NOMO-1 treated with DMSO at 0.1 percent for 48 hours (cell line): ENCODE results near the gene GZMM.

Experiments
- DNase-seq: peaks from one replicate; lab custom pipeline; 2025; ENCODE audit not compliant: unreplicated experiment; lab: John Stamatoyannopoulos, UW

GZMM gene

DNA sequence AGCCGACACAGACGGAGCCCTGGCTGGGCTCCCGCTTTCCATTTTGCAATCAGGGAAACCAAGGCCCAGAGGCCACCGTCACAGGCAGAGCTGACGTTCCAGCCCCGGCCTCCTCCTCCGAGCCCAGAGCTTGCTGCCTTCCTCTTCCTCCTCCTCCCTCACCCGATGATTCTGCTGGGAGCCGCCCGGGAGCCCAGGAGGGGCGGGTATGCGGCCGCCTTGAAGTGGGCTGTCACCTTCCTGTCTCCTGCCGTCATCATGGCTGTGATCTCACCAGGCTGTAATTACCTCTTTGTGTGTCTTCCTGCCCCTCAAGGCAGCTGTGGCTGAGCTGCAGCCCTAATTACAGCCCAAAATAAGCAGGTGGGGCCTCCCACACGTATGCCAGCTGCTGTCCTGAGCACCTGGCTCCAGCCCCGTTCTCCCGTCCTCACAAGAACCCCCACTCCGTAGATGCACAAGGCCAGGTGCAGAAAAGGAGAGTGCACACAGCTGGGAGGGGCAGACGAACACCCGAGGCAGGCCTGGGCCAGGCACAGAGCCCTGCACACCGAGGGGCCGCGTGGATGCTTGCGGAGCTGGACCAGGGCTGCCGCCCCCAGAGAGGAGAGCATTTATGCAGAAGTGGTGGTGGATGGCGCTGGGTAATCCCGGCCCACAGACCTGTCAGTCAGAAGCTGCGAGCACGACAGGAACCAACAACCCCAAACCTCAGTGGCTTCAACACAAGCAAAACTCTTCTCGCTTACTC lies 32.6 kb upstream of the GZMM start:
- DNase-seq, result peak; percentile 77

GRCh38 chr19:512547-513365 lies 31.1 kb upstream of the GZMM start:
- no peak for DNase-seq

DNA sequence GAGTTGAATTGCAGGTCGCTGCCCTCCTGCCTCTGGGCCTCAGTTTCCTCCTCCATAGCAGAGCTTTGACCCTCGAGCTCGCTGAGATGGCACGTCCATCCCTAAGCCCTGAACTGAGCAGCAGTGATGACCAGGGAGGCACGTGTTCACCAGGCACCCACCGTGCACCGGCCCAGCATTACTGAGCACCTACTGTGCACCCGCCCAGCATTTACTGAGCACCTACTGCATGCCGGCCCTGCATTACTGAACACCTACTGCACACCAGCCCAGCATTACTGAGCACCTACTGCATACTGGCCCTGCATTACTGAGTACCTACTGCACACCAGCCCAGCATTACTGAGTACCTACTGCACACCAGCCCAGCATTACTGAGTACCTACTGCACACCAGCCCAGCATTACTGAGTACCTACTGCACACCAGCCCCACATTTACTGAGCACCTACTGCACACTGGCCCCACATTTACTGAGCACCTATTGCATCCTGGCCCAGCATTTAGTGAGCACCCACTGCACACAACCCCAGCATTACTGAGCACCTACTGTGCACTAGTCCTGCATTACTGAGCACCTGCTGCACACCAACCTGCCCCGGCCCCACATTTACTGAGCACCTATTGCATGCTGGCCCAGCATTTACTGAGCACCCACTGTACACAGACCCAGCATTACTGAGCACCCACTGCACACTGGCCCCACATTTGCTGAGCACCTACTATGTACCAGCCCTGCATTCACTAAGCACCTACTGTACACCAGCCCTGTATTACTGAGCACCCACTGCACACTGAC lies 30.3 kb upstream of the GZMM start:
- no peak for DNase-seq

DNA sequence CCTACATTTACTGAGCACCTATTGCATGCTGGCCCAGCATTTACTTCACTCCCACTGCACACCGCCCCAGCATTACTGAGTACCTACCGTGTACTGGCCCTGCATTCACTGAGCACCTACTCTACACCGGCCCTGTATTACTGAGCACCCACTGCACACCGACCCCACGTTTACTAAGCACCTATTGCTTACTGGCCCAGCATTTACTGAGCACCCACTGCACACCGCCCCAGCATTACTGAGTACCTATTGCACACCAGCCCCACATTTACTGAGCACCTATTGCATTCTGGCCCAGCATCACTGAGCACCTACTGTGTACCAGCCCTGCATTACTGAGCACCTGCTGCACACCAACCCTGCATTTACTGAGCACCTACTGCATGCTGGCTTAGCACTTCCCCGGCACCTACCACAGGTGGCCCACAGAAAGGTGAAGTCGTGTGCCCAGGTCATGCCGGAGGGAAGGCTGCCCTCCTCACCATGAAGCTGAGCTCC lies 29.6 kb upstream of the GZMM start:
- no peak for DNase-seq

DNA sequence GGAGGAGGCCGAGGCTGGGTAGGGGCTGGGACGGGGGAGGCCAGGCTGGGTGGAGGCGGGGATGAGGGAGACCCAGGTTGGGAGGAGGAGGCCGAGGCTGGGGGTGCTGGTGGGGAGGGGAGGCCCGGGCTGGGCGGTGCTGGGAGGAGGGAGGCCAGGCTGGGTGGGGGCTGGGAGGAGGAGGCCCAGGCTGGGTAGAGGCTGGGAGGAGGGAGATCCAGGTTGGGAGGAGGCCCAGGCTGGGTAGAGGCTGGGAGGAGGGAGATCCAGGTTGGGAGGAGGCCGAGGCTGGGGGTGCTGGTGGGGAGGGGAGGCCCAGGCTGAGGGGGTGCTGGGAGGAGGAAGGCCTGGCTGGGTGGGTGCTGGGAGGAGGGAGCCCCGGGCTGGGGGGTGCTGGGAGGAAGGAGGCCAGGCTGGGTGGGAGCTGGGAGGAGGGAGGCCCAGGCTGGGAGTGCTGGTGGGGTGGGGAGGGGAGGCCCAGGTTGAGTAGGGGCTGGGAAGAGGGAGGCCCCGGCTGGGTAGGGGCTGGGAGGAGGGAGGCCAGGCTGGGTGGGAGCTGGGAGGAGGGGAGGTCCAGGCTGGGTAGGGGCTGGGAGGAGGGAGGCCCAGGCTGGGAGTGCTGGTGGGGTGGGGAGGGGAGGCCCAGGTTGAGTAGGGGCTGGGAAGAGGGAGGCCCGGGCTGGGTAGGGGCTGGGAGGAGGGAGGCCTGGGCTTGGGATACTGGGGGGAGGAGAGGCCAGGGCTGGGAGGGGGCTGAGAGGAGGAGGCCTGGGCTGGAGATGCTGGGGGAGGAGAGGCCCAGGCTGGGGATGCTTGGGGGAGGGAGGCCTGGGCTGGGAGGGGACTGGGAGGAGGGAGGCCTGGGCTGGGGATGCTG lies 25.9 kb upstream of the GZMM start:
- DNase-seq, result no peak

DNA sequence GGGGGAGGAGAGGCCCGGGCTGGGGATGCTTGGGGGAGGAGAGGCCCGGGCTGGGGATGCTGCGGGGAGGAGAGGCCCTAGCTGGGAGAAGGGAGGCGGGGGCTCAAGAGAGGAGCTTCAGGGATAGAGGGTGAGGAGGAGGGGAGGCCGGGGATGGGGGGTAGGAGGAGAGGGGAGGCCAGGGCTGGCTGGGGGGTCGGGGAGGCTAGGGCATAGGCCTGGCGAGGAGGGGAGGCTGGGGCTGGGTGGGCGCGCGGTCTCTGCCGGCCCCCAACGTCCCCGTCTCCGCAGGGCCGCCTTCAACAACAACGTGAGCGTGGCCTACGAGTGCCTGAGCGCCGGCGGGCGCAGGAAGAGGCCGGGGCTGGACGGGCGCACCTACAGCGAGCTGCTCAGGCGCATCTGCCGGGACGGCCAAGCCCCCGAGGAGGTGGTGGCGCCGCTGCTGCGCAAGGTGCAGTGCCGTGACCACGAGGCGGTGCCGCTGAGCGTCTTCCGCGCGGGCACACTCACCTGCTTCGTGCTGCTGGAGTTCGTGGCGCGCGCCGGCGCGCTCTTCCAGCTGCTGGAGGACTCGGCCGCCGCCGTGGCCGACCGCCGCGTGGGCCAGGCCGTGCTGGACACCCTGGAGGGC lies 25.1 kb upstream of the GZMM start:
- DNase-seq, result no peak

GRCh38 chr19:519449-519865 lies 24.4 kb upstream of the GZMM start:
- DNase-seq, result no peak

DNA sequence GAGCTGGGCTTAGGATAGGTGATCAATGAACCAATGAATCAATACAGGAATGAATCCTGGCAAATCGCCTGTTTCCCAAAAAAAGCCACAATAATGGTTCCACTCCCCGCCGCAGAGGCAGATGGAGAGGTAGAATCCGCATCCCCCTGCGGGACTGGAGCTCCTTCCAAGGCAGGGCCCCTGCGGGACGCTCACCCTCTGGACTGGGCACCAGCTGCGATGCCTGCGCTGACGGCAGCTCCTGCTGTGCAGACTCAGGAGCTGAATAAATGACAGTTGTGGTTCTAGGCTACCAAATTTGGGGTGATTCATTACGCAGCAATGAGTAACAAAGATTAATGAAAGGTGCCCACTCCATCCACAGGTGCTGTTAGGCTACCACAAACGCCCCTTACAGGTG lies 21.1 kb upstream of the GZMM start:
- no peak for DNase-seq

DNA sequence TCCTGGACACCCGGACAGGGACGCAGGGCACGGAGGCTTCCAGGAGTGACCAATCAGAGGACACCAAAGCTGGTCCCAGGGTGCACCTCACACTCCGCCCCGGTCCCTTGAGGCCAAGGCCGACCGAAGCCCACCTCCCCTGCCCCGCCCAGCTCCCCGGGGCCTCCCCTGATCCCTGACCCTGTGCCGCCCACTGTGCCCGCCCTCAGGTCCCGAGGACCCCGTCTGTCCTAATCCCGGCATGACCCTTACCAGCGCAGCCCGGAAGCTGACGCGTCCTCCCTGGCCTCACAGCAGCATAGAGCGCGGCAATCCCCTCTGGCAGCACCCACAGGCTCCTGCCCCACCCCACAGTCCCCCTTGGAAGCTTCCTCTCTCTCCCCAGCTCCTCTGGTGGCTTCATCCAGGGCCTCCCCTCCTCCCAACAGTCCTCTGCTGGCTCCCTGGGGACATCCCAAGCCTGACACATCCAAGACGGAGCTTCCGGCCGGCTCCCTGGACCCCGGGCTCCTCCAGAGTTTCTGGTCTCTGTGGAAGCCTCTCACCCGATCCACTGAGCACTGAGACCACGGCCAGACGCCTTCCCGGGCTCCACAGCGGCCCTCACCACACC lies 19.7 kb upstream of the GZMM start:
- DNase-seq, result no peak

DNA sequence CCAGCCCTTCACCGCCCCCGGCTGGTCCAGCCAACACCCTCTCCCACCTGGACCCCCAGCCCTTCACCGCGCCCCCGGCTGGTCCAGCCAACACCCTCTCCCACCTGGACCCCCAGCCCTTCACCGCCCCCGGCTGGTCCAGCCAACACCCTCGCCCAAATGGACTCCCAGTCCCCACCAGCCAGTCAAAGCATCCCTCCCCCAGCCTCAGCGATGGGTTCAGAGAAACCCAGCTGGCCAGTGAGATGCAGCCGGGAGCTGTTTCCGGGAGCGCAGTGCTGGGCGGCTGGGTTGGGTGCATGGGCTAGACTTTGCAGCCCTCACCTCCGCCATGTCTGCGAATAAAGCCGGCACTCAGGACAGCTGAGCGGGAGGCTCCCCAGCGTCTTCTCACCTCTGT lies 18.8 kb upstream of the GZMM start:
- no peak for DNase-seq

GRCh38 chr19:525857-526419 lies 17.9 kb upstream of the GZMM start:
- DNase-seq, result no peak

DNA sequence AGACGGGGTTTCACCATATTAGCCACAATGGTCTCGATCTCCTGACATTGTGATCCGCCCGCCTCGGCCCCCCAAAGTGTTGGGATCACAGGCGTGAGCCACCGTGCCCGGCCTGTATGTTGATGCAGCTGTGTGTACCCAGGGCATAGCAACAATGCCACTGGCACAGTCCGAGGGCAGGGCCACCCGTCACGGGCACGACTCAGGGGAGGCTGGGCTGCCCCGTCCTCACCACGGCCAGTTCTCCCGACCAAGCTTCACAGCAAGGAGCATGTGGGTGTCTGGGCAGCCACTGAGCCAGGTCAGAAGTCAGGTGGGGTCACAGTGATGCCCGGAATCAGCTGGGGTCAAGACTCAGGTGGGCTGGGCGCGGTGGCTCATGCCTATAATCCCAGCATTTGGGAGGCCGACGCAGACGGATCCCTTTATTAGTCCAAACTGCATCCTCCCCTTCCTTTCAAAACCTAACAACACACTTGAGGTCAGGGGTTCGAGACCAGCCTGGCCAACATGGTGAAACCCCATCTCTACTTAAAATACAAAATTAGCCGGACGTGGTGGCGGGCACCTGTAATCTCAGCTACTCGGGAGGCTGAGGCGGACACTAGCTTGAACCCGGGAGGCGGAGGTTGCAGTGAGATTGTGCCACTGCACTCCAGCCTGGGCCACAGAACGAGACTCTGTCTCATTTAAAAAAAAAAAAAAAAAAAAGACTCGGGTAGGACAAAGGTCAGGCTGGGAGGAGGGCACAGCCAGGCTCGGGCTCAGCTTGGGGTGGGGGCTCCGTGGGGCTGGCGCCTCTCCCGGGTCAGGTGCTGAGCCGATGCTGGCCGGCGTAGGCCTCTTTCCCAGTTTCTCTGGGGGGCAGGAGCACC lies 13.5 kb upstream of the GZMM start:
- DNase-seq, result no peak

GRCh38 chr19:531009-531752 lies 12.7 kb upstream of the GZMM start:
- DNase-seq, result peak; percentile 74

DNA sequence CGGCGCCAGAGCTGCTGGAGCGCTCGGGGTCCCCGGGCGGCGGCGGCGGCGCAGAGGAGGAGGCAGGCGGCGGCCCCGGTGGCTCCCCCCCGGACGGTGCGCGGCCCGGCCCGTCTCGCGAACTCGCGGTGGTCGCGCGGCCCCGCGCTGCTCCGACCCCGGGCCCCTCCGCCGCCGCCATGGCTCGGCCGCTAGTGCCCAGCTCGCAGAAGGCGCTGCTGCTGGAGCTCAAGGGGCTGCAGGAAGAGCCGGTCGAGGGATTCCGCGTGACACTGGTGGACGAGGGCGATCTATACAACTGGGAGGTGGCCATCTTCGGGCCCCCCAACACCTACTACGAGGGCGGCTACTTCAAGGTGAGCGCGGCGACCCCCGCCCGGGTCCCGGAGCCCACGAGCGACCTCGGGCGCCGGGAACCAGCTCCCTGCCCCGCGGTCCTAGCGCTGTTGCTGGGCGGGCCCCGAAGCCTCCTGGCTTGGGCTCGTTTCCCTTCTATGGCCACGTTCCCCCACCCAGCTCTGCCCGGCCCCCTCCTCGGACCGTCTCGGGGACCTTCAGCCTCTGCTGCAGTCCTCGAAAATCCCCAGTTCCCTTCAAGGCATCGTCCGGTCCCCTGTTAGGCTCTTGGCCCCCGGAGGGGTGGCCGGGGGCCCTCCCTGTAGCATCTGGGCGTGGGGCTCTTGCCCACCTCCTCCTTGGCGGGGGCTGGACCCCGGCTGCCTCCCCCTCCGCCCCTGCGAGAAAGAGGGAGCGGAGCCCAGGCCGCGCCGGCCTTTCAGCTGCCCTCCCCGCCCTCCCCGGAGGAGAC lies 11.9 kb upstream of the GZMM start, which contains the start of gene CDC34:
Gene CDC34, plus strand, starts transcription at position 8 of the 808 bp plus-strand sequence. Its CDS starts 172 bp downstream, at position 180.
- DNase-seq, result peak; percentile 28

DNA sequence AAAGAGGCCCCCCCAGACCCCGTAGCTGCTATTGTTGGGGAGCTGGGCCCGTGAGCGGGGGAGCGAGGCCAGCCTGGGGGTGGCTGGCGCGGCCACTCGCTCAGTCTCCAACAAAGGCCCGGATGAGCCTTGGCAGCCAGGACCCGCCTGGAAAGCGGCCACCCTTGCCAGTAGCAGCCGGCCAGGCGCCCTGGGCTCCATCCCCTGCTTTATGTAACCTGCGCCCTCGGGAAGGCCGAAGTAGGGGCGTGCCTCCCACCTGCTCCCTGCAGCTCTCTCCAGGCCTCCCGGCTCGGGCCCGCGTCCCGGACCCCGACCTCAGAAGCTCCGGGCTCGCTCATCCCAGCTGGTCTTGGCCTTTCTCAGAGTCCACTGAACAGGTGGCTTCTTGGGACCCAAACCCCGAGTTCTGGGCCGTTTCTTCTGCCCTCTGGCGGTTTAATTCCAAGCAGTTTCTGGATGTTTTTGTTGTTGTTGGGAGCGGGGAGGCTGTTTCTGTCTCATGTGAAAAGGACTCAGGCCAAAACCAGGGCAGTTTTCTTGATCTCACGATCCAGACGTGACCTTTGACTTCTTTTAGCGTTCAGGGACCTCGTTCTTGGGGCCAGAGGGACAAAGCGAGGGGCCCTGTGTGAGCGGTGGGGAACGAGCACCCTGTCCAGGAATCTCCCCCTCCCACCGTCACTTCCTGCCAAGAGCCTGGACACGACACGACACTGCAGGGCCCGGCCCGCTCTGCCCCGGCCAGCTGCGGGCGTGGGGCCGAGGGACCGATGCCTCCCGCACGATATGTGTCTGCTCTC lies 11.1 kb upstream of the GZMM start:
- DNase-seq, result peak; percentile 37
